Effector CD8-positive, alpha-beta T cell (primary cell): ENCODE measurements around the gene USP48.

ENCODE experiments used
- DNase-seq: peaks from one replicate; lab custom pipeline; 2025; lab: John Stamatoyannopoulos, UW

USP48 gene

GRCh38 chr1:21668232-21668950 is 114.6 kb downstream of the USP48 start:
- no peak for DNase-seq

GRCh38 chr1:21667348-21668231 is 115.4 kb downstream of the USP48 start:
- no peak for DNase-seq

GRCh38 chr1:21666576-21667320 is 116.2 kb downstream of the USP48 start:
- no peak for DNase-seq

- no peak for DNase-seq
Observed at GRCh38 chr1:21665711-21666575, 117.0 kb downstream of the USP48 start.

DNA sequence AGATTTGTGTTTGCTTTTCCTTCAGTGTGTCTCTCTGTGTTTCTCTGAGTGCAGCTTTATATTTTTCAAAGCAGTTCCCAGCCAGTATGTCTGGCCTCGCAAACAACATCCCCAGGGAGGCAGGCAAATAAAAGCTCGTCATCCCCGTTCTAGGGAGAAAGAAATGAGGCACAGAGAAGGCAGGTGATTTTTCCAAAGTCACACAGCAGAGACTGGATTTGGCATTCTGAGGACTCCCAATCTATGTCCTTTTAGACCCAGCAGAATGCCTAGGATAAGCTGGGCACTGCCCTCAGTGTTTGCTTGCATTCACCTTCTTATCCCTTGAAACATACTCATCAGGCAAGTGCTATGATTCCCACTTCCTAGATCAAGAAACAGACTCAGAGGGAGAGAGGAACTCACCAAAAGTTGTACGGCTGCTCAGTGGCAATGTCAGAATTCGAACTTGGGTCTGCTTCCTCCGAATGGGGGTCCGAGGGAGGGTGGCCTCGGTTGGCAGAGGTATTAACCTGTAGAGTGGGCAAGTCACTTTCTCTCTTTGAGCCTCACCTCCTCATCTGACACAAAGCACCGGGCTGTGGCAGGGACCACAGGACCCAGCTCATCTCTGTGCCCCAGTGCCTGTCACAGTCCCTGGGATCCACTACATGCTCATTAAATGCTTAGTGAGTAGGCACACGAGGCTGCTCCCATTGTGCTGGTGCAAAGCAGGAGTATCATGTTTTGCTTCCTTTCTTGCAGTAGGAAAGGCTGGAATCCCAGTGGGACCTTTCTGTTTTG is 118.0 kb downstream of the USP48 start:
- no peak for DNase-seq

DNA sequence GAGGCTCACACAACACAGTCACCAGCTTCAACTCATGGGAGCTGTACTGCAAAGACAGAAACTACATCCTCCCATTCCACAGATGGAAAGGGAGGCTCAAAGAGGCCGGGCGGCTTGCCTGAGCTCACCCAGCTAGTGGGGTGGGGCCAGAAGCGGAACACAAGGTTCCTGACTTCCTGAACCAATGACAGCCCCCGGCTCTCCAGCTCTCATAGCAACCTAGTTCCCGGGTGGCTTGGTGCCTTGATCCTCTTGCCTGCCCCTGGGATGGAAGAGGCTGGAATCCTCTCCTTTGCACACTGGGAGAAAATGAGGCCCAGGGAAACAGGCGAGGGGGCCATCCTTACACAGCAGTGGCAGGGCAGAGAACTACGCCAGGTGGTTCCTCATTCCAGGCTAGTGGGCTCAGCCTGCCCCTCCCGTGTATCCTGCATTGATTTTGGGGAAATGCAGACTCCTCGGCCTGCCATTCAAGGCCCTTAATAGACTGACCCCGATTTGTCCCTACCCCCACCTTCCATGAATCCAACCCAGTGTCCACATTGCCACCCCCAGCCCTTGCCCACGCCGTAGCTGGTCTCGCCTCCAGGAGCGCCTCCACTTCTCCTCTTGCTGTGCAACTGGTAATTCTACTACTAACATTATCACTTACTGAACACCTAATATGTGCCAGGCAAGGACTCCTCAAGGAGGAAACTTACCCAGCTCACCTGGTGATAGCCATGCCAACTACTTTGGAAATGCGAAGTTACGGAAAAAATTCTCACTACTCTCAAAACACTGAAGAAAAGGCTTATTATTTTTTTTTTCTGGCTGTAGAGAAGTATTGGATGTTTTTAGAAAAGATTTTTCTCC is 118.8 kb downstream of the USP48 start:
- no peak for DNase-seq

DNA sequence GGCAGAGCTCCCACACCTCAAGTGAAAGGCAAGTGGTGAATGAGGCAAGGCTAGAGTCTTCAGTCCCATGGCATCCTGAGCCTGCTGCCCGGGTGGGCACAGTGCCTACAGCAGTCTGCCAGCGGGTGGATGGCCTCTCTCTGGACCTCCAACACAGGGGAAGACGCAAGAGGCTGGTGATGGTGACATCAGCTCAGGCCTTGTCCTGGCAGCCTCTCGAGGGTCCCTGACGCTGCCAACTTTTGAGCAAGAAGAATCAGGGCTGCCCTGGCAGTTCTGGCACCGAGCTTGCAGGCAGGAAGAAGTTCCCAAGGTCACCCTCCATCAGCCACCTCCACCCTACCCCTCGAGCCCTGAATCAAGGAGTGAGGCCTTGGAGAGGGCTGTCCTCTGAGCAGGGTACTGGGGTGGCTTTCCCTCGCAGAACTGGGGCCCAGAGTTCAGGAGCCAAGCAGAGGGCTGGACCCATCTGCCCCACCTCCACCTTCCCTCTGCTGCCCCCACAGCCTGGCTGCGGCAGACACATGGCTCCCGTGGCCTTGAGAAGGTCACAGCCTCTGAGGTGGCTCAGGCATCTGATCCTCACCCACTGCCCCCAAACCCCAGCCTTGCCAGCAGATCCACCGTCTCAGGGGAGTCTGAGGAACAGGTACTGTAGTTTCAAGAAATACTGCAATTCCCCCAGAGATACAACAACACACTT is 119.5 kb downstream of the USP48 start:
- no peak for DNase-seq

GRCh38 chr1:21662426-21663247 is 120.3 kb downstream of the USP48 start:
- no peak for DNase-seq

- DNase-seq = no peak
Observed at GRCh38 chr1:21661886-21662285, 121.1 kb downstream of the USP48 start.

DNA sequence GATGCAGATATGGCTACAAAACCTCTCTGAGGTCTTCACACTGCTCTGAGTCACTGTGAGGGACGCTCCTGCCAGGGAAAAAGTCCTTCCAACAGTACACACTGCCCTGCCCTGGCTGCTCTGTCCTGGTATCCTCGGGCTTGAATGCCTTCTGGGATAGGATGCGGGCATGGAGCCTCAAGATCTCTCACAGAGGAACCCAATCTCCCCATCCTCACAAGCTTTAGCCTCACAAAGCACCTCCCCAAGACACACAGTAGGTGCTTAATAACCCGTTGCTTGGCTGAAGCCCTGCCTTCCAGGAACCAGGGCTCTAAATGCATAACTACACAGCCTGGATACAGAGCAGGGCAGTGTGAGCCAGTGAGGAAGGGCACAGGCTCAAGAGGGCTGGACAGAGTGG is 123.0 kb downstream of the USP48 start:
- DNase-seq = no peak

DNA sequence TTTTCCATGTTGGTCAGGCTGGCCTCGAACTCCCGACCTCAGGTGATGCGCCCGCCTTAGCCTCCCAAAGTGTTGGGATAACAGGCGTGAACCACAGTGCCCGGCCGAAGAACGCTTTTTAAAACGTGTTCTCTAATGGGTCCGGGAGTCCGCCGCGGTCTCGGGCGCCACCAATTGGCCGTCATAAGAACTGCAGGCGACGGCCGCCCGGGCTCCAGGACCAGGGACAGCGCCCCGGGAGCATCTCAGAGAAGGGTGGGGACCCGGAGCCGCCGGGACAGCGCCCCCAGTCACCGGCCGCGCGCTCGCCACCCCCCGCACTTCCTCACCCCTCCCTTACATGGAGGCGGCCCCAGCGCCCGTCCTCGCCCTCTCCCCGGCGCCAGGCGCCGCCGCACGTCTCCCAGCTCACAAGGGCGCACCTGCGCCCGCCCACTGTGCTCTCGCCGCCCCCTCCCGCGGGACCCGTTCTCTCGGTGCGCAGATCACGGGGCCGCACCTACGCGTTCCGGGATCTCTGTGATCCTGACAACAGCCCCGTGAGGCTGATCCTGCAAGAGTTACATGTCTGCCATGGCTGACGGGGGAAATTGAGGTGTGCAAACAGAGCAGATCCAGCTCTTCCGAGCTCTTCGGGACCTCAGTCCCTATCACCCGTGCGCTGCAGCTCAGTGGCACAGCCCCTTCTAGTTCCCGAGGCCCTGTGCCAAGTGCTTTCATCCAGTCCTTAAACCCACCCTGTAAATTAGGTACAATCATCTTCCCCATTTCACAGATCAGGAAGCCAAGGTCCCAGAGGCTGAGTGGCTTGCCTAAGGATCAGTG is 123.6 kb downstream of the USP48 start:
- peak; percentile 69 for DNase-seq

DNA sequence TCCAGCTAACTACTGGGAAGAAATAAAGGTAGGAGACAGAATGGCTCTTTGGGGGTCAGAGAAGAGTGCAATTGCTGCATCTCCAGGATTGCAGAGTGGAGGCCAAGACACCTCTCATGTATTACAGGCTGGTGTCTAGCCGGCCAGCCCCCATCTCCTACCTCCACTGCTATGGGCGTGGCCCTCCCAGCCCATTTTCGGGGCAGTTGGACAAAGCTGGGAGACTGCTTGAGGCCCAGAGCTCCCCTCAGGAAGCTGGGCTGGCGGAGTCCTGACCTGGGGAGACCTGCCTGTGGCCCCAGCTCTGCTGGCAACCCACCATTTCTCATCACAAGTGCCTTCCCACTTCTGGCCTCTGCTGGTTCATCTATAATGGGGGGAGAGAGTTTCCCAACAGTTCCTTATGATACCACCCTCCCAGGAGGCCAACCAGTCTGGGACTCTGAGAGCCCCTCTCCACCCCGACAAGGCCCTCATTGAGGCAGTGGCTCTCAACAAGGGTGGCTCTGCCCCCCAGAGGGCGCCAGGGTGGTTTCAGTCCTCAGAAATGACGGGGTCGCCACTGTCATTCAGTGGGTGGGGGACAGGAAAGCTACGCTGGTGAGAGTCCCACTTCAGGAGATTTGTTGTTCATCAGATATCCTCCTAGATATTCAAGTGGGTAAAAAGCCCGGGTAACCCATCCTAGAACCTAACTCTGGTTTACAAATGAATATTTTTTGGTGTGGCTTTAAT is 125.3 kb downstream of the USP48 start:
- DNase-seq = no peak

- DNase-seq = no peak
Observed at GRCh38 chr1:21655748-21656147, 127.2 kb downstream of the USP48 start.

- no peak for DNase-seq
Observed at GRCh38 chr1:21655259-21655658, 127.7 kb downstream of the USP48 start.

GRCh38 chr1:21654209-21654608 is 128.7 kb downstream of the USP48 start:
- no peak for DNase-seq

GRCh38 chr1:21653744-21654100 is 129.2 kb downstream of the USP48 start:
- no peak for DNase-seq
